ENCODE measurements around the gene KRTAP16-1.

Gene KRTAP16-1

GRCh38 chr17:41329279-41329948 lies 20.3 kb upstream of the KRTAP16-1 start:
- peak; percentile 17 for DNase-seq (ENCODE audit: low read depth)

GRCh38 chr17:41328207-41328606 lies 19.1 kb upstream of the KRTAP16-1 start:
- no peak for DNase-seq (ENCODE audit: low read depth)

- no peak for DNase-seq (ENCODE audit: low read depth)
Observed at GRCh38 chr17:41327411-41328120, 18.5 kb upstream of the KRTAP16-1 start.

- no peak for DNase-seq (ENCODE audit: low read depth)
Observed at GRCh38 chr17:41326173-41327145, 17.4 kb upstream of the KRTAP16-1 start.

GRCh38 chr17:41325611-41326010 lies 16.5 kb upstream of the KRTAP16-1 start:
- DNase-seq (ENCODE audit: low read depth): no peak

GRCh38 chr17:41325126-41325525 lies 16.0 kb upstream of the KRTAP16-1 start:
- no peak for DNase-seq (ENCODE audit: low read depth)

GRCh38 chr17:41324180-41325075 lies 15.3 kb upstream of the KRTAP16-1 start:
- no peak for DNase-seq (ENCODE audit: low read depth)

GRCh38 chr17:41322903-41323895 lies 14.1 kb upstream of the KRTAP16-1 start:
- DNase-seq (ENCODE audit: low read depth): no peak

- peak; percentile 35 for DNase-seq (ENCODE audit: low read depth)
Observed at GRCh38 chr17:41322094-41322902, 13.2 kb upstream of the KRTAP16-1 start.

GRCh38 chr17:41318231-41318630 lies 9.1 kb upstream of the KRTAP16-1 start:
- no peak for DNase-seq (ENCODE audit: low read depth)

- no peak for DNase-seq (ENCODE audit: low read depth)
Observed at GRCh38 chr17:41315814-41316445, 6.8 kb upstream of the KRTAP16-1 start.

- DNase-seq (ENCODE audit: low read depth): no peak
Observed at GRCh38 chr17:41315204-41315794, 6.2 kb upstream of the KRTAP16-1 start, which contains the start of gene KRTAP17-1. Gene KRTAP17-1 (minus strand): TSS chr17:41315710. CDS start chr17:41315650, 60 bp downstream.

GRCh38 chr17:41311111-41311510 lies 2.0 kb upstream of the KRTAP16-1 start:
- DNase-seq (ENCODE audit: low read depth): no peak

GRCh38 chr17:41308251-41308917 lies 725 bp downstream of the KRTAP16-1 start:
- no peak for DNase-seq (ENCODE audit: low read depth)

- peak; percentile 5 for DNase-seq (ENCODE audit: low read depth)
Observed at GRCh38 chr17:41307647-41308046, 1.5 kb downstream of the KRTAP16-1 start.

- DNase-seq (ENCODE audit: low read depth): no peak
Observed at GRCh38 chr17:41304091-41304490, 5.0 kb downstream of the KRTAP16-1 start.

GRCh38 chr17:41302981-41303380 lies 6.1 kb downstream of the KRTAP16-1 start:
- no peak for DNase-seq (ENCODE audit: low read depth)
